NCI-H1694 treated with DMSO at 0.1 percent for 48 hours (cell line): ENCODE results near the gene EDIL3.

Experiments
- DNase-seq: peaks from one replicate; lab custom pipeline; 2025; lab: John Stamatoyannopoulos, UW

Gene EDIL3

DNA sequence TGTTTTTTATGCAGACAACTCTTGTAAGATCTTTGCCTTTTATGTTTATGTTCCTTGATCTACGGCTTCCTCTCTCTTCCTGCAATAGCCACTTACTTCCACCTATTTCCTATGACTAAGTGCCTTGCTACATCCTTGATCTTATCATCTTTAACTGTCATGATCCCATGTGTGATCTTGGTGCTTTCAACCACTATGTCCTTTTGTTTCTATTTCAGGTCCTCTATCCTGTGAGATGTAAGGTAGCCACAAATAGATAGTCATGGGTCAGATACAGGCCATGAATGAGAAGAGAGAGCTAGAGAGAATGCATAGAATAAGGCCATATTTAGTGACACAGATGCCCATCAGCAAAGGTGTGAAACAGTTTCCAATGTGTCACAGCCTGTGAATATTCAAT, 420.4 kb downstream of the EDIL3 start:
- no peak for DNase-seq

- no peak for DNase-seq
These were observed 427.5 kb downstream of the EDIL3 start for GRCh38 chr5:83957188-83957587.

GRCh38 chr5:83956386-83956785, 428.3 kb downstream of the EDIL3 start:
- no peak for DNase-seq

DNA sequence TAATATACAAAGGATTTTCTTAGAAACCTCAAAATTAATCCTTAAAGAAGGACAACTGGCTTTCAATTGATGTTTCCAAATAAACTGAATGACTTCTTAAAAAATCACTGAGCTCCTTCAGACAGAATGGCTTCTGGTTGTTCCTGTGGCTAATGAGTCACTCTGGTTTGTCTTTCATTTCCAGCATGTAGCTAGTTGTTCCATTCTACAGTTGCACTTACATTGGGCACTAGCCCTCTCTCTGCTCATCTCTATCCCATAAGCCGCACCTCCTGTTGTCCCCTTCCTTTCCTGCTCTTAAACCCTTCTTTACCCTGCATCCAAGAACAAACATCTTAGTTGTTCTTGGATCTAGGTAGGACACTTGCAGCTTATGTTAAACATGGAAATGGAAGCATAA, 428.8 kb downstream of the EDIL3 start:
- no peak for DNase-seq

GRCh38 chr5:83947763-83948162, 436.9 kb downstream of the EDIL3 start:
- no peak for DNase-seq

- no peak for DNase-seq
These were observed 438.2 kb downstream of the EDIL3 start for GRCh38 chr5:83946516-83946915.

DNA sequence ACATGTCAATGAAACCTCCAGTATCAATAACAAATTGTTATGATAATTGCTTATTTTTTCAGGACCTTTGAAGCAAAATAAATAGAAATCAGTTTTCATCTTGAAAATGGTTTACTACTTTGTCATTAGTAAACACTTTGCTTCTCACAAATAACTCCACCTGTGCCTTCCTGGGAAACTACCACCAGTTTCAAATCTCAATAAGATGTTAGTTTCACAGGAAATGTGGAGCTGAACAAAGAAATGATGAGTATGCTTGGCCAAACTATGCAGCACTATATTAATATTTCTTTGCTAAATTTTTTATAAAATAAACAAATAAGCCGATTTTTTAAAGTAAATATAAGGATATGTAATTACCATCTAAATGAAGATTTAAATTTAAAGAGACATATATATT, 442.5 kb downstream of the EDIL3 start:
- DNase-seq: no peak

- no peak for DNase-seq
These were observed 446.8 kb downstream of the EDIL3 start for GRCh38 chr5:83937837-83938236.

DNA sequence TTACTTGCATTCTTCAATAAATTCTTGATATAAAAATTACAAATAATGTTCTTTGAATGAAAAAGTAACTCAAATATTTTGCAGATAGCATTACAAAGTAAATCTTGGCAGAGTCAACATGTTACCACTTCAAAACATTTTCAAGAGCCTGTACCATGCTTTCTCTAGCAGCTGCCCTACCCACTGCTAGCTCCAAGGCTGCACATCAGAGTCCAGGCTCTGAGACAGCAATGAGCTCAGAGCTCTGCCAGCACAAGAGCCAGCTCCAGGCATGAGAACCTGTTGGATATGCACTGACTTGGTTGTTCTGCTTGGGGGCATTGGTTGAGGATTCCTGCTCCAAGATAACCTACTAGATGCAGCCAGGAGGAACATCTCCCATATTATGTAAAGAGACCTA, 452.7 kb downstream of the EDIL3 start:
- DNase-seq: no peak

GRCh38 chr5:83927140-83927733, 457.4 kb downstream of the EDIL3 start:
- DNase-seq: peak; percentile 21

DNA sequence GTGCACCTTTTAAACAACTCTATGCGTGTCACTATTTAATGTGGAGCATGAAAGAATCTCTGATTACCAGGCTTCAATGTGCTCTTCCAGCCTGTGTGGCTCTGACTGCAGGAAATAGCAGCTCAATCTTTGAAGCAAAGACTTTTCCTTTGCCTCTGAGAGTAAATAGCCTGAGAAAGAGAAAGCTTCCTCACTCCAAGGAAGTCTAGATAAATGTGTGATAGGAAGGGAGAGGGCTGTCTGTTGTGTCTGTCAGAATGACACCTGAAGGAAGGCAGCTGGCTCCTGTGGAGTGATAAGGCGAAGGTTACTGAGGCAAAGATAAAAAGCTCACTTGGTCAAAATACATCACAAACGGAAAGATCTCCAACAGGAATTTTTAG, 458.7 kb downstream of the EDIL3 start:
- DNase-seq: no peak

- DNase-seq: no peak
These were observed 459.2 kb downstream of the EDIL3 start for GRCh38 chr5:83925321-83925954.

GRCh38 chr5:83924891-83925290, 459.8 kb downstream of the EDIL3 start:
- DNase-seq: no peak

- no peak for DNase-seq
These were observed 460.5 kb downstream of the EDIL3 start for GRCh38 chr5:83924171-83924570.

- no peak for DNase-seq
These were observed 462.0 kb downstream of the EDIL3 start for GRCh38 chr5:83922699-83923098.

GRCh38 chr5:83921666-83922193, 462.9 kb downstream of the EDIL3 start:
- no peak for DNase-seq

GRCh38 chr5:83919071-83920041, 465.3 kb downstream of the EDIL3 start:
- no peak for DNase-seq

GRCh38 chr5:83917261-83917908, 467.3 kb downstream of the EDIL3 start:
- DNase-seq: no peak

- DNase-seq: no peak
These were observed 469.8 kb downstream of the EDIL3 start for GRCh38 chr5:83914662-83915418.

GRCh38 chr5:83914199-83914598, 470.5 kb downstream of the EDIL3 start:
- DNase-seq: no peak

GRCh38 chr5:83913593-83913992, 471.1 kb downstream of the EDIL3 start:
- no peak for DNase-seq
